GM23338 (cell line): Measurements from ENCODE around the gene PAK1. TPM values are rescaled to one million over a fixed set of nuclear protein-coding genes. Genes with fewer than 3 reads are reported as not detected.

Experiments used
- ATAC-seq: fragments of 200-7000 bp; cut with Tn5 transposase; 3 replicates; pipeline ENCODE4 v1.9.1; 2020
- DNase-seq: peaks from one replicate; pipeline ENCODE4 v3.0.0-alpha.2; 2015; ENCODE audit warnings: low spot score
- H2AFZ ChIP-seq: fragments of 200-600 bp; sonication (generic); 2 replicates; pipeline ENCODE4 v1.8.0; 2016; ENCODE audit warnings: antibody characterized with exemption, mild to moderate bottlenecking, moderate library complexity
- H3F3A ChIP-seq: fragments of 200-600 bp; sonication (generic); replicated peaks from 2 replicates; pipeline ENCODE4 v1.8.0; 2017; ENCODE audit warnings: antibody characterized with exemption, mixed run types, low read depth
- H3K27ac ChIP-seq: fragments of 200-600 bp; sonication (generic); 2 replicates; pipeline ENCODE4 v1.6.1; 2016; ENCODE audit warnings: low read depth
- H3K27me3 ChIP-seq: fragments of 200-600 bp; sonication (generic); 2 replicates; pipeline ENCODE4 v1.8.0; 2016; ENCODE audit warnings: mild to moderate bottlenecking, mixed run types, moderate library complexity; ENCODE audit not compliant: insufficient read depth
- H3K36me3 ChIP-seq: fragments of 200-600 bp; sonication (generic); 2 replicates; pipeline ENCODE4 v1.8.0; 2016; ENCODE audit warnings: mild to moderate bottlenecking; ENCODE audit not compliant: insufficient read depth
- H3K4me1 ChIP-seq: fragments of 200-600 bp; sonication (generic); 2 replicates; pipeline ENCODE4 v1.8.0; 2016; ENCODE audit warnings: mild to moderate bottlenecking, moderate library complexity; ENCODE audit not compliant: insufficient read depth
- H3K4me2 ChIP-seq: fragments of 200-600 bp; sonication (generic); 2 replicates; pipeline ENCODE4 v1.7.1; 2017; ENCODE audit warnings: mixed run types
- H3K4me3 ChIP-seq: fragments of 200-600 bp; sonication (generic); 2 replicates; pipeline ENCODE4 v1.6.1; 2016; ENCODE audit warnings: mixed run types
- H3K79me2 ChIP-seq: fragments of 200-600 bp; sonication (generic); replicated peaks from 2 replicates; pipeline ENCODE4 v1.8.0; 2017; ENCODE audit warnings: mild to moderate bottlenecking; ENCODE audit not compliant: insufficient read depth
- H3K9me2 ChIP-seq: fragments of 200-600 bp; sonication (generic); 2 replicates; pipeline ENCODE4 v1.8.0; 2017; ENCODE audit not compliant: insufficient read depth
- H4K20me1 ChIP-seq: fragments of 200-600 bp; sonication (generic); replicated peaks from 2 replicates; pipeline ENCODE4 v1.8.0; 2017; ENCODE audit warnings: mild to moderate bottlenecking; ENCODE audit not compliant: insufficient read depth
- H3K27ac Mint-ChIP-seq: 2 replicates; pipeline ENCODE4 v1.8.0; 2020; ENCODE audit warnings: inconsistent platforms, mild to moderate bottlenecking, moderate library complexity, mixed read lengths
- H3K27me3 Mint-ChIP-seq: 3 replicates; pipeline ENCODE4 v1.8.0; 2022; ENCODE audit warnings: low read depth, mild to moderate bottlenecking, moderate library complexity, mixed read lengths, inconsistent platforms; ENCODE audit not compliant: insufficient read depth, poor library complexity
- H3K36me3 Mint-ChIP-seq: 3 replicates; pipeline ENCODE4 v1.8.0; 2021; ENCODE audit warnings: low read depth, mild to moderate bottlenecking, inconsistent platforms, moderate library complexity, mixed read lengths
- H3K4me1 Mint-ChIP-seq: 3 replicates; pipeline ENCODE4 v1.8.0; 2020; ENCODE audit warnings: mild to moderate bottlenecking, inconsistent platforms, mixed read lengths
- H3K4me3 Mint-ChIP-seq: 3 replicates; pipeline ENCODE4 v1.8.0; 2021; ENCODE audit warnings: moderate library complexity, mild to moderate bottlenecking, inconsistent platforms, mixed read lengths
- H3K9me3 Mint-ChIP-seq: 3 replicates; pipeline ENCODE4 v1.8.0; 2020; ENCODE audit warnings: moderate library complexity, mild to moderate bottlenecking, inconsistent platforms, mixed read lengths
- CREB1 ChIP-seq: fragments of 250-450 bp; sonication (Bioruptor Pico); IDR thresholded peaks from 2 replicates; pipeline ENCODE4 v1.5.0; 2020; ENCODE audit warnings: low read depth, mild to moderate bottlenecking, moderate library complexity
- EZH2 ChIP-seq: fragments of 200-600 bp; sonication (generic); IDR thresholded peaks from one replicate; pipeline ENCODE4 v1.8.0; 2017; ENCODE audit warnings: antibody characterized with exemption, mild to moderate bottlenecking, low read depth; ENCODE audit not compliant: unreplicated experiment
- EZH2phosphoT487 ChIP-seq: fragments of 200-600 bp; sonication (generic); IDR thresholded peaks from one replicate; pipeline ENCODE4 v1.8.1; 2018; ENCODE audit warnings: antibody characterized with exemption; ENCODE audit not compliant: unreplicated experiment
- JUNB ChIP-seq: IDR thresholded peaks from one replicate; pipeline ENCODE4 v1.6.1; 2016; ENCODE audit warnings: antibody characterized with exemption; ENCODE audit not compliant: unreplicated experiment
- NANOG ChIP-seq: IDR thresholded peaks from 2 replicates; pipeline ENCODE4 v1.6.1; 2016; ENCODE audit warnings: antibody characterized with exemption, borderline replicate concordance
- POLR2AphosphoS5 ChIP-seq: IDR thresholded peaks from 2 replicates; pipeline ENCODE4 v1.6.1; 2016; ENCODE audit warnings: antibody characterized with exemption, low read depth
- ZNF114 ChIP-seq: fragments of 250-450 bp; sonication (Bioruptor Pico); IDR thresholded peaks from 2 replicates; pipeline ENCODE4 v1.5.0; 2020; ENCODE audit warnings: mild to moderate bottlenecking, moderate library complexity
- polyA plus RNA-seq: library from polyadenylated mRNA; unstranded; fragments of >200 nt; fragmentation: Nextera tagmentation; extraction: Ambion mirVana; gene quantifications from 2 replicates; pipeline ENCODE4 v1.2.1, GENCODE V29; 2016
- total RNA-seq: library from RNA; depleted of rRNA; stranded (reverse); fragments of >200 nt; shearing (Covaris generic); gene quantifications from 2 replicates; pipeline ENCODE4 v1.2.3, GENCODE V29; 2014
- TF ChIP-seq, protein P1 (sequence below): IDR thresholded peaks from 2 replicates; pipeline ENCODE4 v1.6.1; 2016; ENCODE audit warnings: antibody characterized with exemption
- TF ChIP-seq, protein P2 (sequence below): IDR thresholded peaks from one replicate; pipeline ENCODE4 v1.6.1; 2018; ENCODE audit warnings: antibody characterized with exemption; ENCODE audit not compliant: unreplicated experiment
- TF ChIP-seq, protein P3 (sequence below): fragments of 250-450 bp; sonication (Bioruptor Pico); IDR thresholded peaks from 2 replicates; pipeline ENCODE4 v1.5.0; 2020; ENCODE audit warnings: mild to moderate bottlenecking, moderate library complexity
- TF ChIP-seq, protein P4 (sequence below), 2 experiments: fragments of 200-600 bp in 1 of 2; sonication (generic) in 1 of 2; conservative IDR thresholded peaks; 2 replicates each; pipeline versions ENCODE4 v1.5.1 to v1.6.1; 2016 to 2017; ENCODE audit warnings: antibody characterized with exemption in 2 of 2, low read depth in 2 of 2, mild to moderate bottlenecking in 2 of 2, moderate library complexity in 1 of 2

PAK1 gene
- total and polyA plus RNA-seq, 2 experiments from 2014 or later, result 102 to 175 TPM

DNA sequence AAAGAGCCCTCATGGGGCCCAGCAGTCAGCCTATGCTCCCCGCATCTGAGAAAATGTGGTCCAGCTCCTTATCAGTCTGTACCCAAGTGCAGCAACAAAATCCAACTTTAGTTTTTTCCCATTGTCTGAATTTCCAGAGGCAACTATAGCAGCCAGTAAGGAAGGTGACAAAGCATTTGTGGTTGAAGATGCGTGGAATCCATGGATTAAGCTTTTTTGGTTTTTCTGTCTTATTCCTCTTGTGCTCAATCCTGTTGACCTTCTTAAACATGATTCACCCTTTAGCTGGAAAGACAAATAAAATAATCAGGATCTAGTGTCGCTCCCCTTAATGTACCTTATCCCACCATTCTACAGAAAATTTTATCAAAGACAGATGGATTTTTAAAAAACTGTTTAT is 186.8 kb downstream of the PAK1 start:
- no peaks in the 10 kb centered on the region for H3K27me3 Mint-ChIP-seq
- Histone ChIP-seq H3K4me3 (no peak overlapping the region), H2AFZ (peak overlapping the region; percentile 18; the same call in 1 of the 2 replicates), H3K4me2 (no peak overlapping the region), H3K36me3 (no peaks in the 10 kb centered on the region), H3K27me3 (no peaks in the 10 kb centered on the region), H3K4me1 (no peaks in the 10 kb centered on the region), H3K27ac (no peak overlapping the region), H3K9me2 (no peaks in the 10 kb centered on the region), H3K79me2 (no peaks in the 10 kb centered on the region), H4K20me1 (no peaks in the 10 kb centered on the region), H3F3A (no peaks in the 10 kb centered on the region)
- no peaks in the 10 kb centered on the region for H3K4me1 Mint-ChIP-seq
- H3K4me3 Mint-ChIP-seq, result no peak overlapping the region
- TF ChIP-seq NANOG (no peak), EZH2phosphoT487 (no peak), POLR2AphosphoS5 (no peak), EZH2 (no peak), CREB1 (CRISPR knock-in tag) (no peak), ZNF114 (no peak), JUNB (no peak)
- TF ChIP-seq, protein P1, sequence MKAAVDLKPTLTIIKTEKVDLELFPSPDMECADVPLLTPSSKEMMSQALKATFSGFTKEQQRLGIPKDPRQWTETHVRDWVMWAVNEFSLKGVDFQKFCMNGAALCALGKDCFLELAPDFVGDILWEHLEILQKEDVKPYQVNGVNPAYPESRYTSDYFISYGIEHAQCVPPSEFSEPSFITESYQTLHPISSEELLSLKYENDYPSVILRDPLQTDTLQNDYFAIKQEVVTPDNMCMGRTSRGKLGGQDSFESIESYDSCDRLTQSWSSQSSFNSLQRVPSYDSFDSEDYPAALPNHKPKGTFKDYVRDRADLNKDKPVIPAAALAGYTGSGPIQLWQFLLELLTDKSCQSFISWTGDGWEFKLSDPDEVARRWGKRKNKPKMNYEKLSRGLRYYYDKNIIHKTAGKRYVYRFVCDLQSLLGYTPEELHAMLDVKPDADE, result no peak
- TF ChIP-seq, protein P2, sequence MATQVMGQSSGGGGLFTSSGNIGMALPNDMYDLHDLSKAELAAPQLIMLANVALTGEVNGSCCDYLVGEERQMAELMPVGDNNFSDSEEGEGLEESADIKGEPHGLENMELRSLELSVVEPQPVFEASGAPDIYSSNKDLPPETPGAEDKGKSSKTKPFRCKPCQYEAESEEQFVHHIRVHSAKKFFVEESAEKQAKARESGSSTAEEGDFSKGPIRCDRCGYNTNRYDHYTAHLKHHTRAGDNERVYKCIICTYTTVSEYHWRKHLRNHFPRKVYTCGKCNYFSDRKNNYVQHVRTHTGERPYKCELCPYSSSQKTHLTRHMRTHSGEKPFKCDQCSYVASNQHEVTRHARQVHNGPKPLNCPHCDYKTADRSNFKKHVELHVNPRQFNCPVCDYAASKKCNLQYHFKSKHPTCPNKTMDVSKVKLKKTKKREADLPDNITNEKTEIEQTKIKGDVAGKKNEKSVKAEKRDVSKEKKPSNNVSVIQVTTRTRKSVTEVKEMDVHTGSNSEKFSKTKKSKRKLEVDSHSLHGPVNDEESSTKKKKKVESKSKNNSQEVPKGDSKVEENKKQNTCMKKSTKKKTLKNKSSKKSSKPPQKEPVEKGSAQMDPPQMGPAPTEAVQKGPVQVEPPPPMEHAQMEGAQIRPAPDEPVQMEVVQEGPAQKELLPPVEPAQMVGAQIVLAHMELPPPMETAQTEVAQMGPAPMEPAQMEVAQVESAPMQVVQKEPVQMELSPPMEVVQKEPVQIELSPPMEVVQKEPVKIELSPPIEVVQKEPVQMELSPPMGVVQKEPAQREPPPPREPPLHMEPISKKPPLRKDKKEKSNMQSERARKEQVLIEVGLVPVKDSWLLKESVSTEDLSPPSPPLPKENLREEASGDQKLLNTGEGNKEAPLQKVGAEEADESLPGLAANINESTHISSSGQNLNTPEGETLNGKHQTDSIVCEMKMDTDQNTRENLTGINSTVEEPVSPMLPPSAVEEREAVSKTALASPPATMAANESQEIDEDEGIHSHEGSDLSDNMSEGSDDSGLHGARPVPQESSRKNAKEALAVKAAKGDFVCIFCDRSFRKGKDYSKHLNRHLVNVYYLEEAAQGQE, result no peak
- TF ChIP-seq, protein P3, sequence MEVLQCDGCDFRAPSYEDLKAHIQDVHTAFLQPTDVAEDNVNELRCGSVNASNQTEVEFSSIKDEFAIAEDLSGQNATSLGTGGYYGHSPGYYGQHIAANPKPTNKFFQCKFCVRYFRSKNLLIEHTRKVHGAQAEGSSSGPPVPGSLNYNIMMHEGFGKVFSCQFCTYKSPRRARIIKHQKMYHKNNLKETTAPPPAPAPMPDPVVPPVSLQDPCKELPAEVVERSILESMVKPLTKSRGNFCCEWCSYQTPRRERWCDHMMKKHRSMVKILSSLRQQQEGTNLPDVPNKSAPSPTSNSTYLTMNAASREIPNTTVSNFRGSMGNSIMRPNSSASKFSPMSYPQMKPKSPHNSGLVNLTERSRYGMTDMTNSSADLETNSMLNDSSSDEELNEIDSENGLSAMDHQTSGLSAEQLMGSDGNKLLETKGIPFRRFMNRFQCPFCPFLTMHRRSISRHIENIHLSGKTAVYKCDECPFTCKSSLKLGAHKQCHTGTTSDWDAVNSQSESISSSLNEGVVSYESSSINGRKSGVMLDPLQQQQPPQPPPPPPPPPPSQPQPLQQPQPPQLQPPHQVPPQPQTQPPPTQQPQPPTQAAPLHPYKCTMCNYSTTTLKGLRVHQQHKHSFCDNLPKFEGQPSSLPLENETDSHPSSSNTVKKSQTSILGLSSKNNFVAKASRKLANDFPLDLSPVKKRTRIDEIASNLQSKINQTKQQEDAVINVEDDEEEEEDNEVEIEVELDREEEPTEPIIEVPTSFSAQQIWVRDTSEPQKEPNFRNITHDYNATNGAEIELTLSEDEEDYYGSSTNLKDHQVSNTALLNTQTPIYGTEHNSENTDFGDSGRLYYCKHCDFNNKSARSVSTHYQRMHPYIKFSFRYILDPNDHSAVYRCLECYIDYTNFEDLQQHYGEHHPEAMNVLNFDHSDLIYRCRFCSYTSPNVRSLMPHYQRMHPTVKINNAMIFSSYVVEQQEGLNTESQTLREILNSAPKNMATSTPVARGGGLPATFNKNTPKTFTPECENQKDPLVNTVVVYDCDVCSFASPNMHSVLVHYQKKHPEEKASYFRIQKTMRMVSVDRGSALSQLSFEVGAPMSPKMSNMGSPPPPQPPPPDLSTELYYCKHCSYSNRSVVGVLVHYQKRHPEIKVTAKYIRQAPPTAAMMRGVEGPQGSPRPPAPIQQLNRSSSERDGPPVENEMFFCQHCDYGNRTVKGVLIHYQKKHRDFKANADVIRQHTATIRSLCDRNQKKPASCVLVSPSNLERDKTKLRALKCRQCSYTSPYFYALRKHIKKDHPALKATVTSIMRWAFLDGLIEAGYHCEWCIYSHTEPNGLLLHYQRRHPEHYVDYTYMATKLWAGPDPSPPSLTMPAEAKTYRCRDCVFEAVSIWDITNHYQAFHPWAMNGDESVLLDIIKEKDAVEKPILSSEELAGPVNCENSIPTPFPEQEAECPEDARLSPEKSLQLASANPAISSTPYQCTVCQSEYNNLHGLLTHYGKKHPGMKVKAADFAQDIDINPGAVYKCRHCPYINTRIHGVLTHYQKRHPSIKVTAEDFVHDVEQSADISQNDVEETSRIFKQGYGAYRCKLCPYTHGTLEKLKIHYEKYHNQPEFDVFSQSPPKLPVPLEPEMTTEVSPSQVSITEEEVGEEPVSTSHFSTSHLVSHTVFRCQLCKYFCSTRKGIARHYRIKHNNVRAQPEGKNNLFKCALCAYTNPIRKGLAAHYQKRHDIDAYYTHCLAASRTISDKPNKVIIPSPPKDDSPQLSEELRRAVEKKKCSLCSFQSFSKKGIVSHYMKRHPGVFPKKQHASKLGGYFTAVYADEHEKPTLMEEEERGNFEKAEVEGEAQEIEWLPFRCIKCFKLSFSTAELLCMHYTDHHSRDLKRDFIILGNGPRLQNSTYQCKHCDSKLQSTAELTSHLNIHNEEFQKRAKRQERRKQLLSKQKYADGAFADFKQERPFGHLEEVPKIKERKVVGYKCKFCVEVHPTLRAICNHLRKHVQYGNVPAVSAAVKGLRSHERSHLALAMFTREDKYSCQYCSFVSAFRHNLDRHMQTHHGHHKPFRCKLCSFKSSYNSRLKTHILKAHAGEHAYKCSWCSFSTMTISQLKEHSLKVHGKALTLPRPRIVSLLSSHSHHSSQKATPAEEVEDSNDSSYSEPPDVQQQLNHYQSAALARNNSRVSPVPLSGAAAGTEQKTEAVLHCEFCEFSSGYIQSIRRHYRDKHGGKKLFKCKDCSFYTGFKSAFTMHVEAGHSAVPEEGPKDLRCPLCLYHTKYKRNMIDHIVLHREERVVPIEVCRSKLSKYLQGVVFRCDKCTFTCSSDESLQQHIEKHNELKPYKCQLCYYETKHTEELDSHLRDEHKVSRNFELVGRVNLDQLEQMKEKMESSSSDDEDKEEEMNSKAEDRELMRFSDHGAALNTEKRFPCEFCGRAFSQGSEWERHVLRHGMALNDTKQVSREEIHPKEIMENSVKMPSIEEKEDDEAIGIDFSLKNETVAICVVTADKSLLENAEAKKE (CRISPR knock-in tag), result no peak
- TF ChIP-seq, protein P4, sequence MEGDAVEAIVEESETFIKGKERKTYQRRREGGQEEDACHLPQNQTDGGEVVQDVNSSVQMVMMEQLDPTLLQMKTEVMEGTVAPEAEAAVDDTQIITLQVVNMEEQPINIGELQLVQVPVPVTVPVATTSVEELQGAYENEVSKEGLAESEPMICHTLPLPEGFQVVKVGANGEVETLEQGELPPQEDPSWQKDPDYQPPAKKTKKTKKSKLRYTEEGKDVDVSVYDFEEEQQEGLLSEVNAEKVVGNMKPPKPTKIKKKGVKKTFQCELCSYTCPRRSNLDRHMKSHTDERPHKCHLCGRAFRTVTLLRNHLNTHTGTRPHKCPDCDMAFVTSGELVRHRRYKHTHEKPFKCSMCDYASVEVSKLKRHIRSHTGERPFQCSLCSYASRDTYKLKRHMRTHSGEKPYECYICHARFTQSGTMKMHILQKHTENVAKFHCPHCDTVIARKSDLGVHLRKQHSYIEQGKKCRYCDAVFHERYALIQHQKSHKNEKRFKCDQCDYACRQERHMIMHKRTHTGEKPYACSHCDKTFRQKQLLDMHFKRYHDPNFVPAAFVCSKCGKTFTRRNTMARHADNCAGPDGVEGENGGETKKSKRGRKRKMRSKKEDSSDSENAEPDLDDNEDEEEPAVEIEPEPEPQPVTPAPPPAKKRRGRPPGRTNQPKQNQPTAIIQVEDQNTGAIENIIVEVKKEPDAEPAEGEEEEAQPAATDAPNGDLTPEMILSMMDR (conservative IDR thresholded peaks at IDR 0.05; ENCODE audit: low read depth in 2 of 2), result no peak
- no peak overlapping the region for H3K27ac Mint-ChIP-seq
- H3K36me3 Mint-ChIP-seq, result no peaks in the 10 kb centered on the region
- no peak for ATAC-seq
- DNase-seq, result no peak
- H3K9me3 Mint-ChIP-seq, result no peaks in the 10 kb centered on the region
